ENCODE results near the gene TAF10.
A peak's percentile ranks its signal among the peaks of the same experiment; 100 is the strongest.

The TAF10 gene

GRCh38 chr11:6622261-6623171 is 10.5 kb upstream of the TAF10 start:
- Histone ChIP-seq H3K27me3 (ENCODE audit: insufficient read depth, low read length) (no peaks in the 10 kb centered on the region), H3K4me3 (ENCODE audit: low read length) (no peak overlapping the region), H3K9me3 (ENCODE audit: insufficient read depth, low read depth, low read length) (no peaks in the 10 kb centered on the region), H3K9ac (ENCODE audit: low read depth, low read length) (no peak overlapping the region), H3K27ac (ENCODE audit: low read depth, low read length) (no peak overlapping the region), H3K36me3 (ENCODE audit: insufficient read depth, low read length) (peaks cover 19% of the 10 kb centered on the region), H3K4me1 (ENCODE audit: insufficient read depth, low read length) (peaks cover 20% of the 10 kb centered on the region)
- WGBS, result 94% methylated on average over 24 of the region's 24 CpGs

- H3K9ac ChIP-seq (ENCODE audit: low read depth, low read length), result no peak overlapping the region
- no peaks in the 10 kb centered on the region for H3K27me3 ChIP-seq (ENCODE audit: insufficient read depth, low read length)
- 93% methylated on average over 16 of the region's 16 CpGs for WGBS
- H3K4me1 ChIP-seq (ENCODE audit: insufficient read depth, low read length), result peaks cover 20% of the 10 kb centered on the region
- peaks cover 14% of the 10 kb centered on the region for H3K36me3 ChIP-seq (ENCODE audit: insufficient read depth, low read length)
- no peaks in the 10 kb centered on the region for H3K9me3 ChIP-seq (ENCODE audit: insufficient read depth, low read depth, low read length)
- no peak overlapping the region for H3K4me3 ChIP-seq (ENCODE audit: low read length)
- H3K27ac ChIP-seq (ENCODE audit: low read depth, low read length), result no peak overlapping the region
Measured at GRCh38 chr11:6621711-6622211, 9.7 kb upstream of the TAF10 start.

- Histone ChIP-seq H3K27ac (ENCODE audit: low read depth, low read length) (no peak overlapping the region), H3K4me3 (ENCODE audit: low read length) (no peak overlapping the region), H3K9me3 (ENCODE audit: insufficient read depth, low read depth, low read length) (no peaks in the 10 kb centered on the region), H3K27me3 (ENCODE audit: insufficient read depth, low read length) (no peaks in the 10 kb centered on the region), H3K36me3 (ENCODE audit: insufficient read depth, low read length) (peaks cover 18% of the 10 kb centered on the region), H3K9ac (ENCODE audit: low read depth, low read length) (no peak overlapping the region), H3K4me1 (ENCODE audit: insufficient read depth, low read length) (peaks cover 20% of the 10 kb centered on the region)
- 84% methylated on average over 1 of the region's 1 CpG for WGBS
Measured at GRCh38 chr11:6620636-6621035, 8.6 kb upstream of the TAF10 start.

GRCh38 chr11:6619004-6619745 is 7.2 kb upstream of the TAF10 start, which contains the start of gene TPP1:
TPP1 (minus strand) TSS chr11:6619422; CDS start chr11:6619400, 22 bp downstream.
- Histone ChIP-seq H3K9me3 (ENCODE audit: insufficient read depth, low read depth, low read length) (no peaks in the 10 kb centered on the region), H3K36me3 (ENCODE audit: insufficient read depth, low read length) (peaks cover 14% of the 10 kb centered on the region), H3K27me3 (ENCODE audit: insufficient read depth, low read length) (no peaks in the 10 kb centered on the region), H3K9ac (ENCODE audit: low read depth, low read length) (peak within 1 kb of the TSS; percentile 78), H3K4me3 (ENCODE audit: low read length) (peak within 1 kb of the TSS; percentile 84), H3K4me1 (ENCODE audit: insufficient read depth, low read length) (peaks cover 20% of the 10 kb centered on the region), H3K27ac (ENCODE audit: low read depth, low read length) (no peak within 1 kb of the TSS)
- under 1% methylated on average over 16 of the region's 16 CpGs for WGBS

- H3K27me3 ChIP-seq (ENCODE audit: insufficient read depth, low read length), result no peaks in the 10 kb centered on the region
- peak overlapping the region; percentile 78 for H3K9ac ChIP-seq (ENCODE audit: low read depth, low read length)
- H3K4me3 ChIP-seq (ENCODE audit: low read length), result peak overlapping the region; percentile 84
- H3K4me1 ChIP-seq (ENCODE audit: insufficient read depth, low read length), result peaks cover 20% of the 10 kb centered on the region
- WGBS, result 51% methylated on average over 15 of the region's 15 CpGs
- H3K9me3 ChIP-seq (ENCODE audit: insufficient read depth, low read depth, low read length), result no peaks in the 10 kb centered on the region
- no peak overlapping the region for H3K27ac ChIP-seq (ENCODE audit: low read depth, low read length)
- H3K36me3 ChIP-seq (ENCODE audit: insufficient read depth, low read length), result peaks cover 18% of the 10 kb centered on the region
Measured at GRCh38 chr11:6618117-6619003, 6.3 kb upstream of the TAF10 start.

- H3K4me3 ChIP-seq (ENCODE audit: low read length), result no peak overlapping the region
- H3K36me3 ChIP-seq (ENCODE audit: insufficient read depth, low read length), result peaks cover 18% of the 10 kb centered on the region
- no peak overlapping the region for H3K9ac ChIP-seq (ENCODE audit: low read depth, low read length)
- peaks cover 25% of the 10 kb centered on the region for H3K4me1 ChIP-seq (ENCODE audit: insufficient read depth, low read length)
- H3K27ac ChIP-seq (ENCODE audit: low read depth, low read length), result no peak overlapping the region
- WGBS, result 90% methylated on average over 5 of the region's 5 CpGs
- H3K27me3 ChIP-seq (ENCODE audit: insufficient read depth, low read length), result no peaks in the 10 kb centered on the region
- H3K9me3 ChIP-seq (ENCODE audit: insufficient read depth, low read depth, low read length), result no peaks in the 10 kb centered on the region
Measured at GRCh38 chr11:6617315-6617781, 5.3 kb upstream of the TAF10 start.

- H3K4me1 ChIP-seq (ENCODE audit: insufficient read depth, low read length), result peaks cover 25% of the 10 kb centered on the region
Measured at GRCh38 chr11:6616596-6617250, 4.7 kb upstream of the TAF10 start.

GRCh38 chr11:6615882-6616585 is 4.0 kb upstream of the TAF10 start:
- H3K27ac ChIP-seq (ENCODE audit: low read depth, low read length), result no peak overlapping the region
- WGBS, result 92% methylated on average over 9 of the region's 9 CpGs
- H3K27me3 ChIP-seq (ENCODE audit: insufficient read depth, low read length), result no peaks in the 10 kb centered on the region
- H3K9me3 ChIP-seq (ENCODE audit: insufficient read depth, low read depth, low read length), result no peaks in the 10 kb centered on the region
- H3K9ac ChIP-seq (ENCODE audit: low read depth, low read length), result no peak overlapping the region
- peaks cover 29% of the 10 kb centered on the region for H3K4me1 ChIP-seq (ENCODE audit: insufficient read depth, low read length)
- H3K4me3 ChIP-seq (ENCODE audit: low read length), result no peak overlapping the region
- peaks cover 23% of the 10 kb centered on the region for H3K36me3 ChIP-seq (ENCODE audit: insufficient read depth, low read length)

More at GRCh38 chr11:6616596-6617250, 4.7 kb upstream of the TAF10 start:
- H3K4me3 ChIP-seq (ENCODE audit: low read length), result no peak overlapping the region
- H3K9ac ChIP-seq (ENCODE audit: low read depth, low read length), result no peak overlapping the region
- H3K36me3 ChIP-seq (ENCODE audit: insufficient read depth, low read length), result peaks cover 18% of the 10 kb centered on the region
- no peaks in the 10 kb centered on the region for H3K9me3 ChIP-seq (ENCODE audit: insufficient read depth, low read depth, low read length)
- WGBS, result 93% methylated on average over 14 of the region's 14 CpGs
- H3K27me3 ChIP-seq (ENCODE audit: insufficient read depth, low read length), result no peaks in the 10 kb centered on the region
- H3K27ac ChIP-seq (ENCODE audit: low read depth, low read length), result no peak overlapping the region

GRCh38 chr11:6615046-6615445 is 3.0 kb upstream of the TAF10 start:
- 92% methylated on average over 5 of the region's 5 CpGs for WGBS
- H3K9me3 ChIP-seq (ENCODE audit: insufficient read depth, low read depth, low read length), result no peaks in the 10 kb centered on the region
- peaks cover 33% of the 10 kb centered on the region for H3K36me3 ChIP-seq (ENCODE audit: insufficient read depth, low read length)
- no peak overlapping the region for H3K9ac ChIP-seq (ENCODE audit: low read depth, low read length)
- H3K4me1 ChIP-seq (ENCODE audit: insufficient read depth, low read length), result peaks cover 24% of the 10 kb centered on the region
- no peak overlapping the region for H3K27ac ChIP-seq (ENCODE audit: low read depth, low read length)
- H3K4me3 ChIP-seq (ENCODE audit: low read length), result no peak overlapping the region
- H3K27me3 ChIP-seq (ENCODE audit: insufficient read depth, low read length), result no peaks in the 10 kb centered on the region

GRCh38 chr11:6614446-6614845 is 2.4 kb upstream of the TAF10 start:
- Histone ChIP-seq H3K36me3 (ENCODE audit: insufficient read depth, low read length) (peaks cover 39% of the 10 kb centered on the region), H3K9ac (ENCODE audit: low read depth, low read length) (no peak overlapping the region), H3K4me1 (ENCODE audit: insufficient read depth, low read length) (peaks cover 18% of the 10 kb centered on the region), H3K9me3 (ENCODE audit: insufficient read depth, low read depth, low read length) (no peaks in the 10 kb centered on the region), H3K27me3 (ENCODE audit: insufficient read depth, low read length) (no peaks in the 10 kb centered on the region), H3K4me3 (ENCODE audit: low read length) (no peak overlapping the region), H3K27ac (ENCODE audit: low read depth, low read length) (no peak overlapping the region)
- 86% methylated on average over 2 of the region's 2 CpGs for WGBS

Measured in HUES64 (cell line).